NT2/D1 (cell line): ENCODE data around the gene NOL4L.

Experiments
- YY1 ChIP-seq: IDR thresholded peaks from 2 replicates; pipeline ENCODE4 v1.6.1; 2011; ENCODE audit not compliant: insufficient read length, insufficient read depth
- ZNF274 ChIP-seq: IDR thresholded peaks from 2 replicates; pipeline ENCODE4 v1.6.1; 2011; ENCODE audit warnings: mild to moderate bottlenecking, low read depth, low read length

DNA sequence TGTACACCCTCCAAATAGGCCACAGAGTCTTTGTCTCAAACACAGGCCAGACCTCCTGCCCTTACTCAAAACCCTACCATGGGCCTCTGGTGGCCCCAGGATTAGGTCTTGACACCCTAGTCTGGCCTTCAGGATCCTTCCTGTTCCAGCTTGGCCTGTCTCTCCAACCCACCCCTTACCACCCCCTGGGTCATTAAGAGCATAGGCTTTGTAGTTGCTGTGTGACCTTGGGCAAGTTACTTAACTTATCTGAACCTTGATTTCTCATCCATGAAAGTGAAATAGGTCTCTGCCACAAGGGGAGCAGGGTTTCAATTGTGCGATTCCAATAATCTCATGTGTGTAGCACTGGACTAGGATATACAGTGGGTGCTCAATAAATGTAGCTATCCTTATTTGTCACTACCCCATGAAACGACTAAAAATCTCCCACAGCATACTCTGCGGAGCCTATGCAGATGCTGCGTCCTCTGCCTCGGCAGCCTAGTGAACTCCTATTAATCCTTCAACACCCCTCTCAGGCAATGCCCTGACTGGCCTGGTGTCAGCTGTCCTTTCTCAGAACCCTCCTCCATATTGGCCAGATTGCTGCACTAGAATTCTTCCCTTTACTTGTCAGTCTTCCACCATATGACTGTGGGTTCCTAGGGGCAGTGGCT lies 39.7 kb upstream of the NOL4L start:
- TF ChIP-seq YY1 (no peak), ZNF274 (no peak)
